ENCODE data around the gene CKB.
A peak's percentile ranks its signal among the peaks of the same experiment; 100 is the strongest.

CKB gene

GRCh38 chr14:103510724-103511693 lies 11.6 kb downstream of the CKB start:
- no peak for DNase-seq

GRCh38 chr14:103509864-103510723 lies 12.5 kb downstream of the CKB start:
- no peak for DNase-seq

DNA sequence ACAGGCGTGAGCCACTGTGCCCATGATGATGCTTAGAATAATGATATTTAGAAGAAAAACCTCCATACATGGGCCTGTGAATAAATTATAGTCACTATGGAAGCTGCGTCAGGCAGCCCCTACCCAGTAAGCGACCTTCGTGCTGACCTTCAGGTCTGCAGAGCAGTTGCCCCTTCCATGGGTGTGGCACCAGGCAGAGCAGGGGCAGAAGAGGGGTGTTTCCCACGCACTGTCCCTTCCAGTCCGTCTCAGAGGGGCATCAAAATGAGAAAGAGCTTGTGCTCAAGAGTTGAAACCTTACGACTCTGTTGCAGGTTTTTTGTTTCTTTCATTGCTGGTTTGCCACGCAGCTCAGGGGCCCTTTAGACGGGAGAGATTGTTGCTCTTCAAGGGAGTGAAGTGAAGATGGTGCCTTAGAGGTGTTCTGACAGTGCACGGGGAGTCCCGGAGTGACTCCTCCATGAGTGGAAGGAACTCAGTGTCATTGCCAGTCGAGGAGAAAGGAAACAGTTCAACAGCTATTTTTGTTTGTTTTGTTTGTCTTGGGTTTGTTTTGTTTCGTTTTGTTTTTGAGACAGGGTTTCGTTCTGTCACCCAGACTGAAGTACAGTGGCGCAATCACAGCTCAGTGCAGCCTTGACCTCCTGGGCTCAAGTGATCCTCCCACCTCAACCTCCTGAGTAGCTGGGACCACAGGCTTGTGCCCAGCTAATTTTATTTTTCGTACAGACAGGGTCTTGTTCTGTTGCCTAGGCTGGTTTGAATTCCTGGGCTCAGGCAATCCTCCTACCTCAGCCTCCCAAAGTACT lies 13.9 kb downstream of the CKB start:
- DNase-seq: no peak

GRCh38 chr14:103507751-103508150 lies 14.9 kb downstream of the CKB start:
- no peak for DNase-seq

- DNase-seq: no peak
Measured at GRCh38 chr14:103504991-103505565, 17.6 kb downstream of the CKB start.

GRCh38 chr14:103503296-103503695 lies 19.3 kb downstream of the CKB start:
- DNase-seq: no peak

DNA sequence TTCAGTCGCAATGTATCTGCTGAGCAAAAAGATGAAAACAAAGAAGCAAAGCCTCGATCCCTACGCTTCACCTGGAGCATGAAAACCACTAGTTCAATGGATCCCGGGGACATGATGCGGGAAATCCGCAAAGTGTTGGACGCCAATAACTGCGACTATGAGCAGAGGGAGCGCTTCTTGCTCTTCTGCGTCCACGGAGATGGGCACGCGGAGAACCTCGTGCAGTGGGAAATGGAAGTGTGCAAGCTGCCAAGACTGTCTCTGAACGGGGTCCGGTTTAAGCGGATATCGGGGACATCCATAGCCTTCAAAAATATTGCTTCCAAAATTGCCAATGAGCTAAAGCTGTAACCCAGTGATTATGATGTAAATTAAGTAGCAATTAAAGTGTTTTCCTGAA lies 19.8 kb downstream of the CKB start:
- no peak for DNase-seq

GRCh38 chr14:103501921-103502669 lies 20.5 kb downstream of the CKB start:
- DNase-seq: no peak

- no peak for DNase-seq
Measured at GRCh38 chr14:103501041-103501870, 21.4 kb downstream of the CKB start.

- peak; percentile 72 for DNase-seq
Measured at GRCh38 chr14:103500148-103500990, 22.3 kb downstream of the CKB start.

GRCh38 chr14:103499709-103500108 lies 22.9 kb downstream of the CKB start:
- no peak for DNase-seq

DNA sequence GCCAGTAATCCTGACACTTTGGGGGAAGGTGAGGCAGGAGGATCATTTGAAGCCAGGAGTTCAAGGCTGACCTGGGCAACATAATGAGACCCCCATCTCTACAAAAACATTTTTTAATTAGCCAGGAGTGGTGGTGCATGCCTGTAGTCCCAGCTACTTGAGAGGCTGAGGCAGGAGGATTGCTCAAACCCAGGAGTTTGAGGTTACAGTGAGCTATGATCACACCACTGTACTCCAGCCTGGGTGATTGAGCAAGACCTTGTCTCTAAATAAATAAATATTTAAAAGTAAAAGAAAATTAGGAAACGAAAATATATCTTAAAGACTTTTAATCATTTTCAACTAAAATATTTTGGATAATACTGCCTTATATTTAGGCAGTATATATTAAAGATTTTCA lies 25.9 kb downstream of the CKB start:
- DNase-seq: no peak

DNA sequence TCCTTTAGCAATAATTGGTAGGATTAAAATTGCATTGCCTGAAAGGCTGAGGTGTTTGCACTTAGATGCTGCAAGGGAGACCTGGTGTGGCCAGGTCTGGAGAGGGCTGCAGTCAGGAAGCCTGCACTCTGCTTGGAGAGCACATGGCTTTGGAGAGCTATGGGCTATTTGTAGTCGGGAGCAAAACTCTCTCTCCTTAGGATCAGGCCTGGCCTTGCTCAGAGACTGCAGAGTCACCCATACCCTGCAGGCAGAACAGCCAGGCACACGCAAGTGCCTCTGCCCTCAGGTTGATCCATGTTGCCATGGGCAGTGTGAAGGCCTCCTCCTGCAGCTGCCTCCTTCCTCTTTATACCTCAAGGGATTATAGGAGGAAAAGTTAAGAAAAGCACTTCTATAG lies 26.8 kb downstream of the CKB start:
- no peak for DNase-seq

DNA sequence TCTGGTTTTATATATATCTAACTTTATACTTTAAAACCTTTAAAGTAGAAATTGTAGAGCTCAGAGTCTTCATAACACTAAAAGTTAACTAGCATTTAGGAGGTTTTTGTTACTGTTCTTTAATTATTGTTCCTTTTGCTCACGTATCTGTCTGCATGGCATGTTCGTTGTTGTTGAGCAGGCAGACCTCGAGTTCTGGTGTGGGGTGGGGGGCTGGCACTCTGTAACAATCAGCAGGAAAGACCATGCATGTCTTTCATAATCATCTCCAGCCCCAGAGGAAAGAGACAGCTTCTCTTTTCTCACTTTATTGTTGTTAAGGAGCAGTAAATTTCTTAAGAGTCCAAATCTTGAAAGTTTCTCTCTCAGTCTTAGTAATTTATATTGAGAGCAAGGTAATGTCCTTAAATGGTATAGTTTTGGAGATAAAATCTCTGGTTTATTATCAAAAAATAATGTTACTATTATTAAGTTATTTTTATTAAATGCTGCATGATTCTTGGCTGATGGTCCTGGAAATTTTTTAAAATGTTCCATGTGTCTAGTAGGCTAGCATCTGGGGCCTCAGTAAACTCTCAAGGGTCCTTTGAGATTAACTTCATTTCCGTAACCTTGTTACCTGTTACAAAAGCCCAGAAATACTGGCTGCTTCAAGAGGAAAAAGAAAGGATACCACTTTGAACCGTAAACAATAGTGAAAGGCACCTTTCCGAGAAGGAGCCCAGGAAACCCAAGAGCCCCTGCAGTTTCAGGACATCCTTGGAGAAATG lies 30.3 kb downstream of the CKB start:
- DNase-seq: no peak

DNA sequence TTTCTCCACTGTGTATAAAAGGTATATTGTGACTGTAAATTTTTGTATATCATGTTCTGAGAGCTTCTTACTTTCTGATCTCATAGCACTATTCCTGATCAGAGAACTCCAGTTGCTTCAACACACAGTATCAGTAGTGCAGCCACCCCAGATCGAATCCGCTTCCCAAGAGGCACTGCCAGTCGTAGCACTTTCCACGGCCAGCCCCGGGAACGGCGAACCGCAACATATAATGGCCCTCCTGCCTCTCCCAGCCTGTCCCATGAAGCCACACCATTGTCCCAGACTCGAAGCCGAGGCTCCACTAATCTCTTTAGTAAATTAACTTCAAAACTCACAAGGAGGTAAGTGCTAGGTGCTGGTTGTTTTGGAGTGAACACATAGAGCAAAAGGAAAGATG lies 30.9 kb downstream of the CKB start:
- no peak for DNase-seq

GRCh38 chr14:103489621-103490020 lies 33.0 kb downstream of the CKB start:
- peak; percentile 22 for DNase-seq

DNA sequence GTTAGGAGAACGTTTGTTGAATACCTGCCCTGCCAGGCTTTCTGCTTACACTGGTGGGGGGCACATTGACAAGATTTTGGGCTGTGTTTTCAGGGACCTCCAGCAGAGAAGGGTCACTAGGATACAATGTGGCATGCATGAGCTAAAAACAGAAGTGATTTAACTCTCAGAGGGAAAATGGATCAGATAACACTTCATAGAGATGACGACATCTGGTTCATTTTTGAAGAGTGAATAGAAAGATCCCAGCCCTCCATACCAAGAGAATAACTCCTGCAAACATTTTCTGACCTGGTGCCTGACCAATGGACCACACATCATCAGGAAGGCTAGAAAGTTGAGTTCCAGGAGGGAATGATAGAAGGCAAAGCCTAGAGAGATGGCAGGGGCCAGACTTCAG lies 33.7 kb downstream of the CKB start:
- peak; percentile 48 for DNase-seq

DNA sequence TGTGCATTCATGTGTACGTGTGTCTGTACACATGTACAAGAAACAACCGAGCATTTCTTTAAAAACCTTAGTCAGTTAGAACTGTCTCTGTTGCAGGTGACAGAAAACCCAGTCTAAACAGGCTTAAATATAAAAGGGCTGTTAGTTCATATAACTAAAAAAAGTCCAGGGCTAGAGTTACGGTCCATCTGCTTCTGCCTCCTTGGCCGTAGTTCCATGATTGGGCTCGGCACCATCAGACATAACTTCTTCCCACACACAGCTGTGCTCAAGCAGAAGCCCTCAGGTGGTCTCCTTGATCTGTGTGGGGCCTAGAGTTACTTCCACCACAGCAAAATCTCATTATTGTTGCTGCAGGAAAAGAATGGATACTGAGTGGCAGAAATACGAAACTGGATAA lies 34.6 kb downstream of the CKB start:
- DNase-seq: no peak

- no peak for DNase-seq
Measured at GRCh38 chr14:103485504-103485903, 37.1 kb downstream of the CKB start.

All from fibroblast of skin of right quadriceps (primary cell).